HG03060 (cell line): Measurements from ENCODE around the gene WDR90.

Source experiments
- ATAC-seq: cut with Tn5 transposase; IDR thresholded peaks from one replicate; pipeline ENCODE4 v1.9.1; 2021; ENCODE audit warnings: low read depth, moderate number of reproducible peaks; ENCODE audit not compliant: unreplicated experiment

The WDR90 gene

GRCh38 chr16:648781-649589, at the start of gene WDR90:
TSS of gene WDR90 (plus strand) at chr16:649365. CDS start at chr16:649417, 52 bp downstream.
- peak; percentile 49 for ATAC-seq

- no peak for ATAC-seq
Measured at GRCh38 chr16:600781-601180, 48.4 kb upstream of the WDR90 start.

DNA sequence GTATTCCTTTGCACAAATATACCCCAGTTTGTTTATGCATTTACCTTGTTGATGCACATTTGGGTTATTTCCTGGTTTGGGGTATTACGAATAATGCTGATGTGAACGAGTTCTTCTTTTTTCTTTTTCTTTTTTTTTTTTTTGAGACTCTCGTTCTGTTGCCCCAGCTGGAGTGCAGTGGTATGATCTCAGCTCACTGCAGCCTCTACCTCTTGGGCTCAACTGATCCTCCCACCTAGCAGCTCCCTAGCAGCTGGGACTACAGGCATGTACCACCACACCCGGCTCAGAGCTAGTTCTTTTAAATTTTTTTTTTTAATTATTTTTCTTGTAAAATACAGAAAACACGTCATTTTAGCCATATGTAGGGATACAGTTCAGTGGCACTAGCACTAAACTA, 45.2 kb upstream of the WDR90 start:
- ATAC-seq: no peak

- no peak for ATAC-seq
Measured at GRCh38 chr16:606656-607307, 42.4 kb upstream of the WDR90 start.

- ATAC-seq: no peak
Measured at GRCh38 chr16:608019-608418, 41.1 kb upstream of the WDR90 start.

DNA sequence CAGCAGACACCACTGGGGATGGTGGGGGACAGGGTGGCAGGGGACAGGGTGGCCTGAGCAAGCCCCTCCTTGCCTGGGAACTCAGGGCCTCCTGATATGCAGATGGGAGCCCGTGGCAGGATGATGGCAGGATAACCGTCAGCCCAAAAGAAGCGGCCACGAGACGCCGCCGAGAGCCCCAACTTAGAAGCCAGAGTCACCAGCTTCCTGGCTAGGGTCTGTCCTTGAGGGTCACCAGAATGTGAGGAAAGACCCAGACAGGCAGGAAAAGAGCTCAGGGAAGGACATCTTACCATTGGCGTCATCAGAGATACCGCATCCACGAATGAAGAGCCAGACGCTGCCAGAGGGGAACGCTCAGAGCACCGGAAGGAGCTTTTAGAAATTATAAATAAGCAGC, 39.8 kb upstream of the WDR90 start:
- ATAC-seq: no peak

DNA sequence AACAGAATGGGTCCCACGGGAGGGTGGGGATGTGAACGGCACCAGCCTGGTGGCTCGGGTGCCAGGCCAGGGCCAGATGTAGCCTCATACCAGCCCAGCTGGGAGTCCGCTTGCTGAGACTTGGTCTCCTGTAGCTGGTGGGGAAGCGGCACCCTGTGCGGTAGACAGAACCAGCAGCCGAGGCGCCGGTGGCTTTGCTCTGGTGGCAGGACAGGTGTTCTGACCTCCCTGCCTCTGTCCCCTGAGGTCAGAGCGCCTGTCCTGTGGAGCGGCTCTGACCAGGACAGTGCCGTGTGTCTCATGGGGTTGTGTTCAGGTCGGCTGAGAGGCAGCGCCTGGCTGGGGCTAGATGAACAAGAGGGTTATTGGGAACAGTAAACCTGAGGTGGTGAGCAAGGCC, 39.2 kb upstream of the WDR90 start:
- no peak for ATAC-seq

DNA sequence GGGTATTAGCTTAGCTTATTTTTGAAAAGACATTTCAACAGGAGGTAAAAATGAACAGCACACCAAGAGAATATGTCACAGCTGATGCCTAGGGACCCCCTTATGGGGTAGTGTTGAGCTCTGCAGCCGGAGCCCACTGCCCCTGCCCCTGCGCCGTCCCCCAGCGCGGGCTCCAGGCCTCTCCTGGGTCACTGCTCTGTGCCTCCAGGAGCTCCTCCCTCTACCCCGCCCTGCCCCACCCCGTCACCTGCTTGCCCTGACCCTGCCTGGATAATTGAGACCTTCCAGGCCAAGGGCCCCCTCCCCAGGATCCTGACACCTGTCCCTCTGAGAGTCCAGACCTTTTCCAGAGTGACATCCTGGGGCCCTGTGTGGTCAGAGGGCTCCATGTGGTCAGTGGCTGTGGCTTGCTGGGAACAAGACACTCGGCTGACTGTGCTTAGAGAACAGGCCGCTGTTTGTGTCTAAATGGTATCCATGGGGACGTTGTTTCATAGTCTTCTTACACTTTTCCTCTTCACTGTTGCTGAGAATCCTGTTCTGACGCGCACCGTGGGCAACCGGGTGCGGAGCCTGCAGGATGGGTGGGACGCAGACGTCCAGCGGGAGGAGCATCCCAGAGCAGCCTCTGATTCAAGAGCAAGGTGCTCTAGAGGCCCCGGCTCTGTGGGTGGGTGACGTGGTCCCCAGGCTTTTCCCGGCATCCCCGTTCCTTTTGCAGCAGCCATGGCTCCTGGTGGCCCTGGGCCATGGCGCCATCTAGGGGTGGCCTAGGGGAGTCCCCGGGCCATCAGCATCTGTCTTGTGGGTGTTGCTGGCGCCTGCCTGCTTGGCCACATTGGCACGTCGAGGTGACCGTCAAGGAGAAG, 38.4 kb upstream of the WDR90 start:
- no peak for ATAC-seq

DNA sequence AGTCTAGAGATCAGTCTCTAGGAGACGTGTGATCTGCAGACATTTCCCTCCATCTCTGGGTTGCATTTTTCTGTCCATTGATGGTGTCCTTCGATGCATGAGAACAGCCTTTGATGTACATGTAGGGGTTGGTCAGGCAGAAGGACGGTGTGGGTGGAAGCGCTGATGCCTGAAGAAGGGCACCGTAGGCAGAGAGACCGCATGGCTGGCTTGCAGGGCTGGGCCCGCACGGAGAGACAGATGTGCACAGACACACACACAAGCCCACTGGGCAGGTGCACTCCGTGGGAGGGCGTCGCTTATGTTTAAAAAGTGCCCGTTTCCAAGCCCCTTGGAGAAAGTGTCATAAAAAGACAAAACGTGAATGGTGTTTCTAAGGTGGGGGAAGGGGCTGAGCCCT, 34.0 kb upstream of the WDR90 start:
- no peak for ATAC-seq

- no peak for ATAC-seq
Measured at GRCh38 chr16:616733-617586, 32.2 kb upstream of the WDR90 start.

DNA sequence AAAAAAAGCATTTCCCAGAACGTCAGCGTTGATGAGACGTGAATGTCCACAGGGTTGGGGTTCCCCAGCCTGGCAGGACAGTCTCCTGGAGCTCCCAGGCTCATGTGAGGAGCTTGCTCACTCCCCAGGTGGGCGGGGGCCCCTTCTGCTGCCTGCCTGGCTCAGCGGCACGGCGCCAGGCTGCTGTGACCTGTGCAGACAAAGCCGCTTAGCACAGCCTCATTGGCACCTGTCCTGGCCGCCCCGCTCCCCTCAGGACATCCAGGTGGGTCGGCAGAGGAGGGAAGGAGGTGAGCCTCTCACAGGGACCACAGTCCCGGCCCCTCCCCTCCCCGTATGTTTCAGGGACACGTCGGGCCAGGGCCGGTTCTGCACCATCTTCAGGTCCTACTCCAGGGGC, 31.3 kb upstream of the WDR90 start:
- ATAC-seq: no peak

GRCh38 chr16:619476-620100, 29.6 kb upstream of the WDR90 start:
- ATAC-seq: no peak

GRCh38 chr16:620700-621525, 28.3 kb upstream of the WDR90 start:
- ATAC-seq: no peak

- ATAC-seq: no peak
Measured at GRCh38 chr16:621526-622105, 27.5 kb upstream of the WDR90 start.

- ATAC-seq: no peak
Measured at GRCh38 chr16:622920-623280, 26.3 kb upstream of the WDR90 start.

DNA sequence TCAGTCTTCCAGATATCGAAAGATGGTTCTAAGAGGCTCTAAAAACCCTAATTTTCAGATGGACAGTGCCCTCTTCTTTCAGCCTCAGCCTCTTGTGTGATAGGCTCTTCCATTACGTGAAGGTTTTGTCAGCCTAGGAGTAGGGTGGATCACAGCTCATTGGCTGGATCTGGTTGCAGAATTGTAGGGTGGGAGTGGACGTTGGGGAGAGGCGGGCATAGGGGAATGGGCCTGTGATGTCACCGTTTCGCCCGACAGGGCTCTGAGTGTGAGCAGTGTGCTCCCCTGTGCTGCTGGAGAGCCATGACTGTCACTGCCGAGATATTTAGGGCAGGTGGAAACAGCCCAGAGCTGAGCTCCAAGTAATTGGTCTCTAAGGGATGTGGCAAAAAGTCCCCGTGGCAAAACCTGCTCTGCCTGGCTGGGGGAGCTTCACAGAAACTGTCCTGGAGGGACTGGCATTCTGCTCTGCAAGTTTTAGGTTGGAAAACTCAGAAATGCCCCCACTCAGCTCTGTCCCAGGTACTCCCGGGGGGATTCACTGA, 24.6 kb upstream of the WDR90 start:
- ATAC-seq: no peak

DNA sequence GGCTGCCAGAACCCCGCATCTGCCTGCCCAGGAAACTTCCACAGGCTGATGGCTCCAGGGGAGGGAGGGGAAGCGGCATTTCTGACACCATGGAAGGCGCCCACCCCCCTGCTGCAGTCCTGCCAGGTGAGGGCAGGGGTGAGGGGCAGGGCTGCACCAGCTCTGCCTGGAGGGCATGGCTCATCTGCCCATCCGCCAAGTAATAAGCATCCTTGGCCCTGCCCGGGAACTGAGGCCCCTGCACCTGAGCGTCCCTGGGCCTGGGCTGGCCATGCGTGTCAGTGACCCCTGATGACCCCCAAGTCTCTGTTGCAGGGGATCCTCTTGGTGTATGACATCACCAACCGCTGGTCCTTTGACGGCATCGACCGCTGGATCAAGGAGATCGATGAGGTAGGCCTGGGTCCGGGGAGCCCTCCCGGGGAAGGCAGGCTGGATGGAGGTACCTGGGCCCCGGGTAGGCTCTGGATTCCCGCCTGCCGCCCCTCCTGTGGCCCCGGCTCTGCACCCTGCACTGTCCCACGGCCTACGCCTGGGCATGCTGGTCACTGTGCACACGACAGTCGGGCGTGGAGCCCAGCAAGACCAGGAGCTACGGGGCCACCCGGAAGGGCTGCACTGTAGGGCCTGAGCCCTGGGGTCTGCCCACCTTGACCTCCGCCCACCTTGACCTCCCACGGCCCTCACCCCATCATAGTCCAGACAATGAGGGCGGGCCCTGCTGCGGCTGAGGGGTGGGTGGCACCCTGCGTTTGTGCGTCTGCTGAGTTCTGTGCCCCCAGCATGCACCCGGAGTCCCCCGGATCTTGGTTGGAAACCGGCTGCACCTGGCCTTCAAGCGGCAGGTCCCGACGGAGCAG, 23.8 kb upstream of the WDR90 start:
- ATAC-seq: no peak
